D721Med (cell line): ENCODE data around the gene SUMF1.

Experiments used
- DNase-seq: peaks from one replicate; pipeline ENCODE4 v3.0.0; 2011; ENCODE audit warnings: low spot score; ENCODE audit not compliant: insufficient read length
- FAIRE-seq: peaks from 2 replicates; lab custom pipeline; 2011; peaks lifted over from hg19 to GRCh38; lab: Jason Lieb, UNC
- CTCF ChIP-seq: IDR thresholded peaks from 2 replicates; pipeline ENCODE4 v1.5.1; 2012; ENCODE audit warnings: mild to moderate bottlenecking, control low read depth; ENCODE audit not compliant: insufficient read depth; ENCODE audit errors: missing control alignments

Gene SUMF1

GRCh38 chr3:4392992-4393391 is 74.1 kb downstream of the SUMF1 start:
- TF ChIP-seq CTCF = no peak
- DNase-seq (no peak), FAIRE-seq (no peak)

GRCh38 chr3:4387210-4388204 is 79.6 kb downstream of the SUMF1 start:
- FAIRE-seq (no peak), DNase-seq (no peak)
- no peak for TF ChIP-seq CTCF

GRCh38 chr3:4385201-4385600 is 81.9 kb downstream of the SUMF1 start:
- TF ChIP-seq CTCF = no peak
- DNase-seq (no peak), FAIRE-seq (no peak)

GRCh38 chr3:4380013-4380412 is 87.1 kb downstream of the SUMF1 start:
- FAIRE-seq = no peak
- TF ChIP-seq CTCF = no peak
- no peak for DNase-seq

GRCh38 chr3:4376499-4376898 is 90.6 kb downstream of the SUMF1 start:
- no peak for TF ChIP-seq CTCF
- DNase-seq = no peak
- no peak for FAIRE-seq

- DNase-seq (no peak), FAIRE-seq (no peak)
- TF ChIP-seq CTCF = no peak
Measured at GRCh38 chr3:4375911-4376310, 91.2 kb downstream of the SUMF1 start.

GRCh38 chr3:4373669-4374068 is 93.4 kb downstream of the SUMF1 start:
- FAIRE-seq = no peak
- TF ChIP-seq CTCF = no peak

More at GRCh38 chr3:4373669-4374068, 93.4 kb downstream of the SUMF1 start:
- DNase-seq = no peak
